Measurements from ENCODE around the gene BCL3.
"Not testable (repeated sequence)": the region's sequence is repeated elsewhere in the genome, so short reads cannot be mapped to it uniquely, and the experiment has no call there.

BCL3 gene

DNA sequence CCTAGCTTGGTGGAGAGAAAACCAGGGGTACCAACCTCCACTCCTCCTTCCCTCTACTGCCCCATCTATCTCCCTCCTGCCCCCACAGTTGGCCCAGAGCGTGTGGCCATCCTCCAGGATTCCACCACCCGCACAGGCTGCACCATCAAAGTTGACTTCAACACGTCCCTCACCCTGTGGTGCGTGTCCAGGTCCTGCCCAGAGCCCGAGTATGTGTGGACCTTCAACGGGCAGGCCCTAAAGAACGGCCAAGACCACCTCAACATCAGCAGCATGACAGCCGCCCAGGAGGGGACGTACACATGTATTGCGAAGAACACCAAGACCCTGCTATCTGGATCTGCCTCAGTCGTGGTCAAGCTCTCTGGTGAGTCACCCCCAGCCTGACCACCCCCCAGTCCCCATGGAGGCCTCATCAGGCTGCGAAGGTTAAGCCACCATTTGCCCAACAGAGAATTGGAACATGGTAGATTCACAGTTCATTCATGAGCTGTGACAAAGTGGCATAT is 43.0 kb upstream of the BCL3 start:
- no peak overlapping the region for H3K27ac ChIP-seq
- TF ChIP-seq, protein P1, sequence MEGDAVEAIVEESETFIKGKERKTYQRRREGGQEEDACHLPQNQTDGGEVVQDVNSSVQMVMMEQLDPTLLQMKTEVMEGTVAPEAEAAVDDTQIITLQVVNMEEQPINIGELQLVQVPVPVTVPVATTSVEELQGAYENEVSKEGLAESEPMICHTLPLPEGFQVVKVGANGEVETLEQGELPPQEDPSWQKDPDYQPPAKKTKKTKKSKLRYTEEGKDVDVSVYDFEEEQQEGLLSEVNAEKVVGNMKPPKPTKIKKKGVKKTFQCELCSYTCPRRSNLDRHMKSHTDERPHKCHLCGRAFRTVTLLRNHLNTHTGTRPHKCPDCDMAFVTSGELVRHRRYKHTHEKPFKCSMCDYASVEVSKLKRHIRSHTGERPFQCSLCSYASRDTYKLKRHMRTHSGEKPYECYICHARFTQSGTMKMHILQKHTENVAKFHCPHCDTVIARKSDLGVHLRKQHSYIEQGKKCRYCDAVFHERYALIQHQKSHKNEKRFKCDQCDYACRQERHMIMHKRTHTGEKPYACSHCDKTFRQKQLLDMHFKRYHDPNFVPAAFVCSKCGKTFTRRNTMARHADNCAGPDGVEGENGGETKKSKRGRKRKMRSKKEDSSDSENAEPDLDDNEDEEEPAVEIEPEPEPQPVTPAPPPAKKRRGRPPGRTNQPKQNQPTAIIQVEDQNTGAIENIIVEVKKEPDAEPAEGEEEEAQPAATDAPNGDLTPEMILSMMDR (conservative IDR thresholded peaks at IDR 0.05) = no peak

DNA sequence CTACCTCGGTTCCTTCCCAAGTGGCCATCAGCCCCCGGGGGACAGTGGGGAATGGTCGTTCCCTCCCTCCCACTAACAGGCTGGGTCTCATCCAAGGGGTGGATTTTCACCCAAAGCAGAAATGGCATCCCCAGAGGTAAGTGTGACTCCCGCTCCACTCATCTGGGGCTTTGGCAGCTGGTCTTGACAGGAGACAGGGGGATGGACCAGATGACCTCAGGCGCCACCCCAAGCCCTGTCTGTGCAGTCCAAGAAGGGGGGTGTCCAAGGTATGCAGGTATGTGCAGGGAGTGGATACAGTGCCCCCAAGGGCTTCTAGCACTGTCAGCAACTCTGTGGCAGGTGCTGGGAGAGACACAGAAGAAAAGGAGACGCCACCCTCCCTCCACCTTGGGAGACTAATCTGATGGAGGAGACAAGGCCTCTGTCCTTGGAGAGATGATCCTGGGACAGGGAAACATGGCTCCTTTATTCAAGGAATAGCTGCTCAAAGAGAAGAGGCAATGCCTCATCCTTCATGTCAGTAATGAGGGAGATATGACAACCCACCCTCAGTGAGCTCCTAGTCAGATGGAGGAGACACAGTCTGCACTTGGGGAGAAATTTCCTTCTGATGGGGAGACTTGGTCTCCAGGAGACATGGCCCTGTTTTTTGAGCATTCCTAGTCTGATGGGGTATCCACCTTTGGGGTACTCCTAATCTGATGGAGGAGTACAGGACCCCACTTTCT is 41.8 kb upstream of the BCL3 start:
- no peak overlapping the region for H3K27ac ChIP-seq
- TF ChIP-seq, protein P1 (conservative IDR thresholded peaks at IDR 0.05) = no peak

DNA sequence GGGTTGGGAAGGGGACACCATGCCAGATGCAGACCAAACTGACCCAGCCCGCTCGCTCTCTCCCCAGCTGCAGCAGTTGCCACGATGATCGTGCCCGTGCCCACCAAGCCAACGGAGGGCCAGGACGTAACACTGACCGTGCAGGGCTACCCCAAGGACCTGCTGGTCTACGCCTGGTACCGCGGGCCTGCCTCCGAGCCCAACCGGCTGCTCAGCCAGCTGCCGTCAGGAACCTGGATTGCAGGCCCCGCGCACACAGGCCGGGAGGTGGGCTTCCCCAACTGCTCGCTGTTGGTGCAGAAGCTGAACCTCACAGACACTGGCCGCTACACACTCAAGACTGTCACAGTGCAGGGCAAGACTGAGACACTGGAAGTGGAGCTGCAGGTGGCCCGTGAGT is 40.7 kb upstream of the BCL3 start:
- TF ChIP-seq, protein P1 (conservative IDR thresholded peaks at IDR 0.05) = no peak
- no peak overlapping the region for H3K27ac ChIP-seq

DNA sequence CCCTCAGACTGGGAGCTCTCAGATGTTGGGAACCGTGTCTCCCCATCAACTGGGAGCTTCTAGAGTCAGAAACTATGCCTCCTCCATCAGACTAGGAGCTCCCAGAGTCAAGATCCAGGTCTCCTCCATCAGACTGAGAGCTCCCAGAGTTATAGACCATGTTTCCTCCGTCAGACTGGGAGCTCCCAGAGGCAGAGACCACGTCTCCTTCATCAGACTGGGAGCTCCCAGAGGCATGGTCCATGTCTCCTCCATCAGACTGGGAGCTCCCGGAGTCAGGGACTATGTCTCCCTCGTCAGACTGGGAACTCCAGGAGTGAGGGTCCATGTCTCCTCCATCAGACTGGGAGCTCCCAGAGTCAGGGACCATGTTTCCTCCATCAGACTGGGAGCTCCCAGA is 39.6 kb upstream of the BCL3 start:
- no peak overlapping the region for H3K27ac ChIP-seq
- TF ChIP-seq, protein P1 (conservative IDR thresholded peaks at IDR 0.05) = no peak

DNA sequence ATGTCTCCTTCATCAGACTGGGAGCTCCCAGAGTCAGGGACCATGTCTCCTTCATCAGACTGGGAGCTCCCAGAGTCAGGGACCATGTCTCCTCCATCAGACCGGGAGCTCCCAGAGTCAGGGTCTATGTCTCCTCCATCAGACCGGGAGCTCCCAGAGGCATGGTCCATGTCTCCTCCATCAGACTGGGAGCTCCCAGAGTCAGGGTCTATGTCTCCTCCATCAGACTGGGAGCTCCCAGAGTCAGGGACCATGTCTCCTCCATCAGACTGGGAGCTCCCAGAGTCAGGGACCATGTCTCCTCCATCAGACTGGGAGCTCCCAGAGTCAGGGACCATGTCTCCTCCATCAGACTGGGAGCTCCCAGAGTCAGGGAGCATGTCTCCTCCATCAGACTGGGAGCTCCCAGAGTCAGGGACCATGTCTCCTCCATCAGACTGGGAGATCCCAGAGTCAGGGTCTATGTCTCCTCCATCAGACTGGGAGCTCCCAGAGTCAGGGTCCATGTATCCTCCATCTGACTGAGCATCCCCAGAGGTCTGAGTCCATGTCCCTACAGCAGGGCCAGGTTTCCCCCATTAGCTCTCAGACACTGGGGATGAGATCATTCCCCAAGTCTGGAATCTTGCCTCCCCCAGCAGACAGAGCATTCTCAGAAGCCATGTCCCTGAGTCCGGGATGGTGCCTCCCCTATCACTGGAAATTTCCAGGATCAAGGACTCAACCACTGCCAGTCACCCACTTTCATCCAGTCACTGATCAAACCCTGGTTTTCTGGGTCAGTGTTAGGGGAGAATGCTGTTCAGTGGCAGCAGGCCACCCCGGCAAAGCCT is 38.9 kb upstream of the BCL3 start:
- not testable (repeated sequence) for H3K27ac ChIP-seq

DNA sequence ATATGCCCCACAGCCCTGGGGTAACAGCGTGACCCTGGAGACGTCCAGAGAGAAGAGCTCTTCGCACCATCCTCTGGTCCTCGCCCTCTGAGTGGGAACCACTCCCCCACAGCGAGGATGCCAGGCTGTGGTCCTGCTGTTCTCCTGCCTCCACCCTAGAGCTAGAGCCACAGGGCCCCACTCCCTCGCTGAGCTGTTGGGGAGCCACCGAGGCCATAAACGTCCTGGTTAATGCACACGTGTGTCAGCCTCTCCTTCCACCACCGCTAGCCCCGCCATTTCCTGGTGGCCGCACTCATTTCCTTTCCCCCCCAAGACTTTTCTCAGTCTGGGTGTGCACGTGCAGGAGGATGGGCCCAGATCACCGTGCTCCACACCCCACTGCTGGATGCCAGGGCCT is 38.0 kb upstream of the BCL3 start:
- TF ChIP-seq, protein P1 (conservative IDR thresholded peaks at IDR 0.05) = no peak
- H3K27ac ChIP-seq = no peak overlapping the region; the same call in 1 of the 2 replicates

DNA sequence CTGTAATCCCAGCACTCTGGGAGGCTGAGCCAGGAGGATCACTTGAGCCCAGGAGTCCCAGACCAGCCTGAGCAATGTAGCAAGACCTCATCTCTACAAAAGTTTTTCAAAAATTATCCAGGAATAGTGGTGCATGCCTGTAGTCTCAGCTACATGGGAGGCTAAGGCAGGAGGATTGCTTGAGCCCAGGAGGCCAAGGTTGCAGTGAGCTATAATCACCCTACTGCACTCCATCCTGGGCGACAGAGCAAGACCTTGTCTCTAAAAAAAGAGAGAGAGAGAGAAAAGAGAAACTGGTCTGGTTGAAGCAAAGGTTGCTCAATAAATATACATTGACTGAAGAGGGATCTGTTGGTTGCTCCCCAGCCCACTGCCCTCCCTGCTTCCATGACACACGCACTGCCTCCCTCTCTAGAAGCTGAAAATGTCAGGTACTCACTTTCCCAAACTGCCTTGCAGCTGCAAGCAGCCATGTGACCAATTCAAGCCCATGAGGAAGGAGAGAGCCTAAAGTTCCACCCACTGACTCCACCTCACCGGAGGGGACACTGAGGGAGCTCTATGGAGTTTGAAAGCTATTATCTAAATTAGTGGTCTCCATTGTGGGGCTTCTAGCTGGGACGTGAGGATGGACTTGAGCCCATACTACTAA is 35.5 kb upstream of the BCL3 start:
- H3K27ac ChIP-seq = peak overlapping the region; percentile 97; the same call in 1 of the 2 replicates
- TF ChIP-seq, protein P1 (conservative IDR thresholded peaks at IDR 0.05) = no peak

All from VCaP (cell line).